HG02571 (cell line): ENCODE measurements around the gene ENPEP.

ENCODE experiments used
- ATAC-seq: cut with Tn5 transposase; IDR thresholded peaks from one replicate; pipeline ENCODE4 v1.9.1; 2021; ENCODE audit warnings: mild to moderate bottlenecking, moderate library complexity; ENCODE audit not compliant: unreplicated experiment

The ENPEP gene

DNA sequence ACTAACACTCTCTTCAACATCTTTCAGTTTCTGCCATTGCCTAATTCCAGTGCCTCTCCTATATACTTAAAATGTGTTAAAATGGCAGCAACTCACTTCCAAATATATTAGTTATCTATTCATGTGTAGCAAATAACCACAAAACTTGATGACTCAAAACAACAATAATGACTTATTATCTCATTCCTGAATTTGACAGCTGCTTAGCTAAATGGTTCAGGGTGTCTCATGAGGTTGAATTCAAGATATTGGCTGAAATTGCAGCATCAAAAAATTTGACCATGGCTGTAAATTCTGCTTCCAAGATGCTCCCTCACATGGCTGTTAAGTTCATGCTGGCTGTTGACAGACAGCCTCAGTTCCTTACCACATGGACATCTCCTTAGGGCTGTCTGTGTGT is 121.6 kb downstream of the ENPEP start:
- no peak for ATAC-seq

DNA sequence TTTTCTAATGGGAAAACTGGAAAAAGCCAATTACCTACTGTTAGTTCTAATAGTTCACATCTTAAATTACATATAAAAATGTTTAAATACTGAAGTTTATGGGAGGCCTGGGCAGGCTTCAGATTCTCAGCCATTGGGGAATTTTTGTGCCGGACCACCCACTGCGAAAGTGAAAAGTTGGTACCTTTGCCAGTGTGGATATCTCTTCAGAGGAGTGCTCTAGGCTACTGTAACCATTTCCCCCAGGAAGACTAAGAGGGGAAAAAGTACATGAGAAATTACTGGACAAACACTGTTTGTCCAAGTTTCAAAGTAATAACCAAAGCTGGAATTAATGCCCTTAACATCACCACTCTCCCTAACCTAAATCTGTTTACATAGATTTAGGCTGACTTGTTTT is 126.1 kb downstream of the ENPEP start:
- no peak for ATAC-seq

DNA sequence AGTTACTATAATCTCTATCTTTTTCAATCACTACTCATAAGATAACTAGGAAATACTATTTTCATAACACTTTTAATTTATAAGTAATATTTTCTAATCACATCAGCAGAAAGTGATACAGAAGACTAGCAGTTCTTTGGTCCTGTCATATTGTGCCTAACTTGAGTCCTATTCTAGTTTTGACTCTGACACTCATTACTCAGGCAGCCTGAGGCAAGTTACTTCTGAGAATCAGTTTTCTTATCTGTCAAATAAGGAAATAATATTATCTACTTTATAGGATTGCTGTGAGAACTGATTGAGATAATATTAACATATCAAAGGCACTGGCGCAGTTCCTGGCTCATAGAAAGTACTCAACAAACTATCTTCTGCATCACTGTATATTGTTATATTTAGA is 129.1 kb downstream of the ENPEP start:
- no peak for ATAC-seq

DNA sequence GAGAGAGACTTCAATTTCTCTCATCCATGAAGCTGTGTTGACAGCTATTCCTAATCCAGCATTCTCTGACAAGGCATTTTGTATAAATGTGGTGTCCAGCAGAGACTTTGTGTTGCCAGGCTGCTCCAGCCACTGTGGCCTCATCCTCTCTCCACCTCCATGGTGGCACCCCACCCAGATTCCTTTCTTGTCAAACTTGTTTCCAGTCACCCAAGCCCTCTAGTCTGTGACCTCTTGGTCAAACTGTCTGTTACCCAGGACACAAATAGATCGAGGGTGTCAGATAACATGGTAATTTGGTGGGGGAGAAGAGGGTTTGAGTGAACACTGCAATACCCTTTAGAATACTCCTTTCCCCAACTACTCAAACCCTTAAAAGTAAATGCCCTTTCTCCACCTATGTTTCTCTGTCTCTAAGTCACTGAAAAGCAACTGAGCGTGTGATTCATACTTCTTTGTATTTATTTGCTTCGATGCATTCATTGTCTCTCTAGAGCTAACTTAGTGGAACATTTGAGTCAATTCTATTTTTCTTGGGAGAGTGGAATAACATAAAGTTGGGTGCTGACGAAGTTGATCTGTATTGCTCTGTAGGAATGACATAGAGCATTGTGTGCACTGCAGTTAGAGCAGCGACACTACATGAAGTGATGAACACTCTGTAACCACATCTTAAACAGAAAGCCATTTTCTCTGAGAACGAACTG is 133.2 kb downstream of the ENPEP start:
- ATAC-seq = no peak

DNA sequence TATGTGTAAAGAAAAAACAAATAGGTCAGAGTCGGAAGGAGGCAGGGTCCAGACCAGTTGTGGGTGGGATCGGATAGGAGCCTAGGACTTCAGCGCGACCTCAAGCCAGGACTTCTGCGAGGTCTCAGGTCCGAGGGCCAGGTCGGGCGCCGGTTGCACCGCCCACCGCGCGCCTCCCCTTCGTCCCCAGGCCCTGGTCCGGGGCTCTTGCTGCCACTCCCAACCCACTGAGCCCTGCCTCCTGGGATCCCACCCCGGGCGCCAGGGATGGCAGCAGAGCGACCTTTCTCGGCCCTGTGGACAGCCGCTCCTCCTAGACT is 134.6 kb downstream of the ENPEP start:
- no peak for ATAC-seq

DNA sequence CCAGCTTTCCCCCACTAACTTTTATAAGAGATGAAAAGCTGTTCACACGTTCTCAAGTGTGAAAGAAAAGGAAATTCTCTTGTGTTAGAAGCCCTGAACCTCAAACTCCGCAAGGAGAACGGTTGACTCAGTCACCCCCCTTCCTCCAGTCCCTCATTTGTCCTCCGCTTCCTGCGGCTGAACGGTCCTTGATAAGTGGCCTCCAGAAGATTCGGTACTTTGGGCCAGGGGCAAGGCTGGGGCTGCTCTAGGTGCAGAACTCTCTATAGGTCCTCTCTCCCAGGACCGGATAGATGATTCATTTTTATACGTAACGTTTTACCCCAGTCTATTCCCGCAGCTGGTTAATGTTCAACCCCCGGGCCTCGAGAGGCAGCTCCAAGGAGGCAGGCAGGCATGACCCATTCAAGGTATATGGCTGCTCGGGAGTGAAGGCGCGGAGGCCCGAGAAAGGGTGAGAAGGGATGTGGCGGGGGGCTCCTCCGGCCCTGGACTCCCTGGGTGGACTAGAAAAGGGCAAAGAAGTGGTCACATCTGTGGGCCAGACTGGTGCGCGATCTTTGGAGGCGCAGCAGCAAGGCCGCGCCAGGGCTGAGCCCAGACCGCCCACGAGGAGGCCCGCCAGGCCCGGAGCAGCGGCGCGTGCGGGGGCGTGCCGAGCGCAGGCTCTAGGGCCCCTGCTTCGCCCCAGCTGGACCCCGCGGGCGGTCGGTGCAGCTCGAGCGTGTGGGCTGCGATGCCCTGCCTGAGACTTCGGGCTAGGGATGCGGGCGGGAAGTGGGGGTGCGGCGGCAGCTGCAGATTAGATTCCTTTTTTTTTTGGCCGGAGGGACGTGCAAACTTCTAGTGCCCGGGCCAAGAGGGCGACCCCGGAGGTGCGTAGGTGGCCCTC is 135.2 kb downstream of the ENPEP start:
- peak; percentile 72 for ATAC-seq

DNA sequence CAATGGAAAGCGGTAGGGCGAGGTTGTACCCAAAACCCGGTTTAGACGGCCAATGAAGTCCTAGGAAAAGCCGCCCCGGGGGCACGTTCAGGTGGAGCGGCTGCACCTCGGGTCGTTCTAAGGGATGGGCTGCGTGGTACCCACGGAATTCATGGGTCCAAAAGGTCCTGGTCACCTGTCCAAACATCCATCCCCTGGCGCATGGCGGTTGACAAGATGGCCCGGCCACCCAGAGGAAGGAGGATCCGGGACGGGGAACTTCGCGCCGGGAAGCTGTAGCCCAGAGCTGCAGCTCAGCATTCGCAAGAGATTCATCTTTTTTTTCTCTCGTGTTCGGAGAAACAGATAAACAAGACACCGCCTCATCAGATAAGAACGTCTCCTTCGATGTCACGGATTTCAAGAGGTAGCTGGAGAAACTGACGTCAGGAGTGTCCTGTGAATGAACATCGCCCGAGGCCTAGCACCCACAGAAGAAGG is 136.1 kb downstream of the ENPEP start:
- ATAC-seq = no peak

DNA sequence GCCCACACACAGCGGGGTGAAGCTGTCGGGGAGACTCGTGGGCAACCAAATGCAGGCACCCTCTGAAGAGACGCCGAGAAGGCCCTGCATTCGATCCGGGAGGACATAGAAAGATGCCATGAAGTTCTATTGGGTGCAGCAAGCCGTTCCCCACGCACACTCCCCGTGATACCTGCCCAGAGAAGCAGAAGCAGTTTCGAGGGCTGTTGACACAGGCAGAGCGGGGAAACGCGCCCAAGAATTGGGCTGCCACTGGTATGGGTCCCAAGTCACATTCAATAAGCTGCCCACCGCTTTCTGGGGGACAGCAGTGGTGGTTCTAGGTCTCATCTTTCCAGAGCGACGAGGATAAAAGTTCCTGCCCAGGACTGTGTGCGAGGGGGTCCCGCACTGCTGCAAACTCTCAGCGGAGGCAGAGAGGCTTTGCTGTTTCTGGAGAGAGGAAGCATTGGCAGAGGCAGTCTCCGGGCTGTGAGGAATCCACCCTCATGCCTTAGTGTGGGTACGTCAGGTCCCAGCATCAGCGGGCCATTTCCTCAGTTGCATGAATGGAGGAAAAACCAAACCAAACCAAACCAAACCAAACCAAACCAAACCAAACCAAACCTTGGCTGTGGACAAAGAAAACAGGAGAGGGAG is 136.8 kb downstream of the ENPEP start:
- no peak for ATAC-seq

DNA sequence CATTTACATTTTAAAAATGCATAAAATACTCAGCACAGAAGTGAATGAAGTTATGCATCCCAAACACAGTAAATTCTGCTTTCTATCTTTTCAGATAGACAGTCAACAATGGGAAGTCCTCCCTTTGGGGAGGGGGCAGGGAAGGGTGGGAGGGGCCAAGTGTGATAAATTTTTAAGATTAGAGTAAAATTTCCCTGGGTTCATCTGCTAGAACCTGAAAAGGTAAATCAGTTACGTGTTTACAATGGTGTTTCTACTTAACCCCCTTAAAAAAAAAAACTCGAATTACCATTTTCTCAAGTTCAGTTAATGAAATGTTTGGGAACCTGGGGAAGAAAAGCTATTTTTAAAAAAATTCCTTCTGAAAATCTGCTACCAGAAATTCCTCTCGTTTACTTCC is 137.8 kb downstream of the ENPEP start:
- ATAC-seq = no peak

DNA sequence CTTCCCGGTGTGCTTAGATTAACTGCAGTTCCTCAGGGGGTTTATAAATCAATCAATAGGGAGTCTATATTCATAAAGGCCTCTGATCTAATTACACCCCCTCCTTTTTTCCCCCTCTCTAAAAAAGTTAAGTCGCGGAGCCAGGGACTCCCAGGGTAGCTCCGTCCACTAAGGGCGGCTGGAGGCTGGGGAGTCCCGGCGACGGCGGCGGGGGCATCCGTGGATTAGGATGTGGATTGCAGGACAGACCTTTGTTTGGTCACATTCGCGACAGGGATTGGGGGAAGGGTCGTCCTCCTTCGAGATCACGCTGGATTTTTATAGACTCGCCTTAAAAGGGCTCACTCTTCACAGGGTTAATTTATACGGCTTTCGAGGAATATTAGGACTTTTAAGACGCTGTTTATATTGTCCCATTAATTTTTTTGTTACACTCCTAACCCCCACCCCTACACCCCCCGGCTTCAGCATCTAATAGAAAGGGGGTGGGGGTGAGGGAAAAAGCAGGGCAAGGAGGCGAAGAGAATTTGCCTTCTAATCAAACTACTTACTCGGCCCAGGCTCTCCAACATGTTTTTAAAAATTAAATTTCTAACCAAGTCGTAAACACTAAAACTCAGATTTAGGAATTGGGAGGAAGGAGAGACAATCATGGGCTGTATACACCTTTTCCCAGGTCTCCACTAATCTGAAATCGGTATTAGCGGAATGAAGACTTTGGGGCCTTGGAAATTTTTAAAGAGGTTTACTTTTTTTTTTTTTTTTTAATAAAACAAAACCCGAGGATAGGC is 138.4 kb downstream of the ENPEP start:
- no peak for ATAC-seq
